Spleen (tissue), 7 donors: ENCODE data around the gene ARSK.

ENCODE experiments used
- CTCF ChIP-seq, 11 experiments: fragments of 200-600 bp in 7 of 11; fragments of 450-650 bp in 4 of 11; sonication (generic) in 4 of 11; IDR thresholded peaks in 8 of 11; conservative IDR thresholded peaks in 3 of 11; 1 replicate in 7 of 11; 2 replicates in 4 of 11; pipeline versions ENCODE4 v1.4.0 to v1.8.0; 2016 to 2021; ENCODE audit warnings: antibody characterized with exemption in 11 of 11, inconsistent platforms in 4 of 11, mild to moderate bottlenecking in 1 of 11
- POLR2A ChIP-seq, 3 donors: fragments of 450-650 bp; IDR thresholded peaks; one replicate each; pipeline ENCODE4 v1.5.1; 2017; ENCODE audit warnings: antibody characterized with exemption in 3 of 3, mild to moderate bottlenecking in 1 of 3
- POLR2AphosphoS5 ChIP-seq, 3 donors: sonication (generic); formaldehyde crosslinking; IDR thresholded peaks; one replicate each; pipeline ENCODE4 v1.5.1; 2017; ENCODE audit warnings: antibody characterized with exemption in 3 of 3
- donor health status: DM: no; HTN: no; CAD: no; lungs with moderate emphysema.
- donor health status: DM: no; HTN: no; CAD: no.
- donor health status: DM: no; HTN: no; CAD: no.

DNA sequence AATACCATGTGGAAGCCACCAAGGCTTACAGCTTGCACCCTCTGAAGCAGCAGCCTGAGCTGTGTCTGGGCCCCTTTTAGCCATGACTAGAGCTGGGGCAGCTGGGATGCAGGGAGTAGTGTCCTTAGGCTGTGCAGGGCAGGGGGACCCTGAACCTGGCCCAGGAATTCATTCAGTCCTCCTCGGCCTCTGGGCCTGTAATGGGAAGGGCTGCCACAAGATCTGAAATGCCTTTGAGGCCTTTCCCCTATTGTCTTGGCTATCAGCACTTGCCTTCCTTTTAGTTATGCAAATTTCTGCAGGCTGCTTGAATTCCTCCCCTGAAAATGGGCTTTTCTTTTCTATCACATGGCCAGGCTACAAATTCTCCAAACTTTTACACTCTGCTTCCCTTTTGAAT is 74.0 kb downstream of the ARSK start:
- TF ChIP-seq POLR2AphosphoS5 (IDR thresholded peaks at IDR 0.05) (no peak), CTCF (IDR thresholded peaks at IDR 0.05 in 8 of 11, conservative IDR thresholded peaks at IDR 0.05 in 3 of 11) (no peak), POLR2A (IDR thresholded peaks at IDR 0.05) (no peak)
